Heart right ventricle (tissue), 16 donors: ENCODE results near the gene LRRC7. TPM values are rescaled to one million over a fixed set of nuclear protein-coding genes. Genes with fewer than 3 reads are reported as not detected.

Experiments
- ATAC-seq, 8 donors: fragments of 200-7000 bp; cut with Tn5 transposase; one replicate each; pipeline ENCODE4 v1.9.1; 2020; ENCODE audit warnings: mild to moderate bottlenecking in 8 of 8, moderate library complexity in 8 of 8, moderate number of reproducible peaks in 1 of 8
- DNase-seq, 2 donors: peaks; one replicate each; pipeline ENCODE4 v3.0.0-alpha.2; 2020
- H3K27ac ChIP-seq, 10 donors: fragments of 200-600 bp; sonication (generic) in 2 of 10; one replicate each; pipeline versions ENCODE4 v1.5.0 to v1.8.0; 2020 to 2022; ENCODE audit warnings: mild to moderate bottlenecking in 3 of 10
- H3K27me3 ChIP-seq, 7 donors: fragments of 200-600 bp; one replicate each; pipeline ENCODE4 v1.8.0; 2021 to 2022; ENCODE audit warnings: mild to moderate bottlenecking in 2 of 7
- H3K36me3 ChIP-seq, 9 donors: fragments of 200-600 bp; sonication (generic) in 1 of 9; one replicate each; pipeline versions ENCODE4 v1.5.0 to v1.8.0; 2020 to 2022; ENCODE audit warnings: mild to moderate bottlenecking in 2 of 9
- H3K4me1 ChIP-seq, 9 donors: fragments of 200-600 bp; sonication (generic) in 1 of 9; one replicate each; pipeline versions ENCODE4 v1.5.0 to v1.8.0; 2020 to 2022; ENCODE audit warnings: mild to moderate bottlenecking in 4 of 9
- H3K4me3 ChIP-seq, 10 donors: fragments of 200-600 bp; sonication (generic) in 2 of 10; one replicate each; pipeline versions ENCODE4 v1.5.0 to v1.8.0; 2020 to 2022; ENCODE audit warnings: mild to moderate bottlenecking in 7 of 10, moderate library complexity in 2 of 10
- H3K9me3 ChIP-seq, 11 donors: fragments of 200-600 bp in 10 of 11; sonication (generic) in 2 of 11; one replicate each; pipeline versions ENCODE4 v1.5.0 to v1.8.0; 2013 to 2022; ENCODE audit warnings: mild to moderate bottlenecking in 2 of 11, control low read depth in 1 of 11, moderate library complexity in 1 of 11
- WGBS, 2 donors: extraction: QIAGEN DNeasy Blood & Tissue Kit; methylation state at CpG; one replicate each; pipeline ENCODE4 v1.1.7; 2013; ENCODE audit warnings: inconsistent platforms in 1 of 2; 5-methylcytosine and 5-hydroxymethylcytosine counted together
- intact Hi-C, 10 donors: fragments of 100-400 bp; cut with DNase I; formaldehyde crosslinking; loops; one replicate each; pipeline versions ENCODE4 v1.11.1 to v1.14.2; 2022
- polyA plus RNA-seq, 2 donors: library from polyadenylated mRNA; stranded (reverse); fragments of 200-250 nt; gene quantifications; one replicate each; pipeline ENCODE4 v1.2.3, GENCODE V29; 2013
- total RNA-seq, 10 donors: library from RNA; stranded (reverse); fragmentation: NEBNext Ultra II Directional in 3 of 10; extraction: Animal tissue kit (Norgen Biotek cat#: 25700) in 3 of 10; gene quantifications; one replicate each; pipeline versions ENCODE4 v1.2.1 to v1.2.4, GENCODE V29; 2021 to 2023
- TF ChIP-seq, protein P1 (sequence below), 9 donors: fragments of 200-600 bp; sonication (generic) in 2 of 9; IDR thresholded peaks; one replicate each; pipeline versions ENCODE4 v1.5.0 to v1.8.0; 2021 to 2022; ENCODE audit warnings: antibody characterized with exemption in 9 of 9, mild to moderate bottlenecking in 5 of 9, moderate library complexity in 1 of 9
- donor health status: Arrhythmogenic right ventricular cardiomyopathy.
- donor health status: ischemic (EF 13 %, LVEDD 7.1; RV severe dilation, severe dysfunction).
- donor health status: healthy with polysubstance abuse.
- donor health status: DM: no; HTN: yes; CAD: no.
- donor health status: DM: no; HTN: no; CAD: no.
- donor health status: ischemic (EF 25% LVEDD 6.9; RV normal size, moderate dysfunction).
- donor health status: ischemic (EF 25% LVEDD 5.7; RV mildly dilated, moderate dysfunction).
- donor health status: healthy.
- donor health status: DM: yes; HTN: yes; CAD: no.
- donor health status: Ischemic cardiomyopathy.
- donor health status: ischemic (EF 35%, LVEDD 5.7; RV mildly dilated, moderate dysfunction).
- donor health status: nonischemic (EF 11% LVEDD 7.7; RV severe dilation, severe dysfunction).
- donor health status: DM: yes; HTN: yes; CAD: no.
- donor health status: PGD.
- donor health status: ischemic (EF 29% LVEDD 5.4; RV normal size, mild dysfunction).
- donor health status: nonischemic (EF 23%, LVEDD 6.1; RV moderate dilation, normal function).

The LRRC7 gene
- total and polyA plus RNA-seq, 12 donors: 0.03 to 2.1 (median 0.59) TPM

DNA sequence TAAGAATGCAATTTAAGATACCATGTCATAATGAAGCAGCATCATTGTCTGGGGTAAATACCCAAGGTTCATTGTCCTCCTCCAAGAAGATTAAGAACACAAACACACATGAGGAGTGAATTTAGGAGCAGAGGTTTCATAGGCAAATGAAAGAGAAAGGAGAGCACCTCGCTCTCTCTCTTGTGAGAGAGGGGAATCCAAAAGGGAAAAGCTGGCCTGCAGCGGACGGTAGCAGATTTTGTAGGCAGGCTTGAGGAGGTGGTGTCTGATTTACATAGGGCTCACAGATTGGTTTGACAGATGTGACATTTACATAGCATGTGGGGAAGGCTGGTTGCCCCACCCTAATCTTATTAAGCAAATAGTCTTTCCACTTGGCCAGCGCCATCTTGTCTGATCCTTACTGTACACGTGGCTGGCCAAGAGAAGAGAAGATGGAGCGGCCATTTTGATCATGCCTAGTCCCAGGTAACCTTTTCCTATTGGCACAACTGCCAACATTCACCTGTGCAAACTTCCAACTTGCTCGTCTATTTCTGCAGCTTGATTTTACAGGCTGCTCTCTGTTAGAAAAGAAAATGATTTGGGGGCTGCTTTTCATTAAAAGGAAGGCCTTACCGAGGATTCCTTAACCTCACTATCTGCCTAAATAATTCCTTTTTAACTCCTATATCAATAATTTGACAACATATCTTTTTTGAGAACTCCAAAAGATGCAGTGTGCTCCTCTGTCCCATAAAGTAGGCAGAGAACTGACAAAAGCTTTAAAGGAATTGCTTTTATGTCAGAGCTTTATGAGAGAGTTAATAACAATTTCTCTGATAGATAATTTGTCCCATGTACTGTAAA lies 16.0 kb upstream of the LRRC7 start:
- no peak for ATAC-seq
- WGBS, 2 donors: 82 to 86% methylated on average over 8 of the region's 8 CpGs
- Histone ChIP-seq H3K36me3 (no peaks in the 10 kb centered on the region), H3K4me1 (no peaks in the 10 kb centered on the region), H3K27me3 (no peaks in the 10 kb centered on the region), H3K4me3 (no peak overlapping the region), H3K27ac (no peak overlapping the region), H3K9me3 (peaks cover 0 to 2% (median 0%) of the 10 kb centered on the region in 11 donors)
- intact Hi-C loops: no loop called here
- DNase-seq: no peak
- TF ChIP-seq, protein P1, sequence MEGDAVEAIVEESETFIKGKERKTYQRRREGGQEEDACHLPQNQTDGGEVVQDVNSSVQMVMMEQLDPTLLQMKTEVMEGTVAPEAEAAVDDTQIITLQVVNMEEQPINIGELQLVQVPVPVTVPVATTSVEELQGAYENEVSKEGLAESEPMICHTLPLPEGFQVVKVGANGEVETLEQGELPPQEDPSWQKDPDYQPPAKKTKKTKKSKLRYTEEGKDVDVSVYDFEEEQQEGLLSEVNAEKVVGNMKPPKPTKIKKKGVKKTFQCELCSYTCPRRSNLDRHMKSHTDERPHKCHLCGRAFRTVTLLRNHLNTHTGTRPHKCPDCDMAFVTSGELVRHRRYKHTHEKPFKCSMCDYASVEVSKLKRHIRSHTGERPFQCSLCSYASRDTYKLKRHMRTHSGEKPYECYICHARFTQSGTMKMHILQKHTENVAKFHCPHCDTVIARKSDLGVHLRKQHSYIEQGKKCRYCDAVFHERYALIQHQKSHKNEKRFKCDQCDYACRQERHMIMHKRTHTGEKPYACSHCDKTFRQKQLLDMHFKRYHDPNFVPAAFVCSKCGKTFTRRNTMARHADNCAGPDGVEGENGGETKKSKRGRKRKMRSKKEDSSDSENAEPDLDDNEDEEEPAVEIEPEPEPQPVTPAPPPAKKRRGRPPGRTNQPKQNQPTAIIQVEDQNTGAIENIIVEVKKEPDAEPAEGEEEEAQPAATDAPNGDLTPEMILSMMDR (IDR thresholded peaks at IDR 0.05): no peak

DNA sequence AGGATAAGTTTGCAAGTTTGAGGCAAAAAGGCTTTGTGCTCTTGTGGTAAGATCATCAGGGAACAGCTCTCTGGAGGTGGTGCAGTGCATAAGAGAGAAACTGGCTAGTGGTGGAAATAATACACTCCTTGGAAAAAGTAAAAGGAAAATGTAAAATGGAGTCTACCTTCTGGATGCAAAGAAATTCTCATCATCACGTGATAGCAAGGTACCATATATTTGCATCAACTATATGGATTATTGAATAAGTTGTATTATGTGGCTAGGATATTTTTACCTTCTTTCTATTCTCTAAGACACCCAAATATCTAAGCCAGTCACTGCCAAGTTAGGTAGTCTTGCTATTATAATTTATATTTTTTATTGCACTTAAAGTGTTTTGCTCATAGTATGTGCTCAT lies 14.0 kb upstream of the LRRC7 start:
- intact Hi-C loops: no loop called here
- DNase-seq: no peak

DNA sequence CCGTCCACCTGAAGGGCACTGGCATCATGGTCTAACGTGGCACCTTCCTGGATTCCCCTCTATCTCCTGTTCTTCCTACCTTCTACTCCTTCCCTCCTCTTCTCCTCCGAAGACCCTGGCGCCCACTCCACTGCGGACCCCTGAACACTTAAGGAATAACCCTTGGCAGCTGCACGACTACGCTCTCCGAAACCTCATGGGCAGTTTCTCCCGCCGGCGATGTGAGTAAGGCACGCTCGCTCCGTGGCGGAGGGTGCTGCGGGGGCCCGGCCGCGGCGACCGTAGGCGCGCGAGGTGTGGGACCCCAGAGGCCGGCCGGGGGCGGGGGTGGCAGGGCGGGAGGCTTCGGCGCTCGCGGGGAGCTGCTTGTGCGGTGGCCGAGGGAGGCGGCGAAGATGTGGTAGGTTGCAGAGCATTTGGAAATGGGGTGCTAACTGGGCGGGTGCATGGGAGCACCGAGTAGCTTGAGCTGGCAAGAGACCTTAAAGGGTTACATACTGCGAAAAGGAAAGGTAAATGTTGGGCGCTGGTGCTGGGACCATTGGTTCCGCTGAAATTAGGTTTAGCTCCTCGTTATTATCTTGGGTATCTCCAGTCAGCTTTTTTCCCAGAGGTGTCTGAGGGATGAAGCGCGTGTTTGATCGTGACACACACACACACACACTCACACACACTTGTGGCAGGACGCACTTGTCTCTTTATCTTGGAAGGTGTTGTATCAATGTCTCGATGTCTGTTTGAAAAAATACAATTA lies 876 bp downstream of the LRRC7 start:
- TF ChIP-seq, protein P1 (IDR thresholded peaks at IDR 0.05): no peak
- H3K4me3 ChIP-seq: peak overlapping the region; percentile 27 to 59 (median 52)
- H3K36me3 ChIP-seq: no peaks in the 10 kb centered on the region
- DNase-seq (peak in 1 of 2 donors; percentile 6), ATAC-seq (peak in 2 of 8 donors; percentile 11 to 22)
- intact Hi-C loops: no loop called here
- H3K9me3 ChIP-seq: peaks cover 0 to under 1% (median 0%) of the 10 kb centered on the region in 11 donors
- 0 to 1% methylated on average over 47 of the region's 47 CpGs for WGBS, 2 donors
- H3K4me1 ChIP-seq: peaks cover 0 to 16% (median 11%) of the 10 kb centered on the region in 9 donors
- peaks cover 6 to 69% (median 58%) of the 10 kb centered on the region in 7 donors for H3K27me3 ChIP-seq
- no peak overlapping the region for H3K27ac ChIP-seq

More for the DNA sequence above, 14.0 kb upstream of the LRRC7 start:
- H3K4me3 ChIP-seq: no peak overlapping the region
- peaks cover 0 to 8% (median 0%) of the 10 kb centered on the region in 11 donors for H3K9me3 ChIP-seq
- no peak for ATAC-seq
- no peaks in the 10 kb centered on the region for H3K4me1 ChIP-seq
- H3K27me3 ChIP-seq: no peaks in the 10 kb centered on the region
- WGBS, 2 donors: 72 to 73% methylated on average over 1 of the region's 1 CpG
- TF ChIP-seq, protein P1 (IDR thresholded peaks at IDR 0.05): no peak
- H3K27ac ChIP-seq: no peak overlapping the region
- H3K36me3 ChIP-seq: no peaks in the 10 kb centered on the region

DNA sequence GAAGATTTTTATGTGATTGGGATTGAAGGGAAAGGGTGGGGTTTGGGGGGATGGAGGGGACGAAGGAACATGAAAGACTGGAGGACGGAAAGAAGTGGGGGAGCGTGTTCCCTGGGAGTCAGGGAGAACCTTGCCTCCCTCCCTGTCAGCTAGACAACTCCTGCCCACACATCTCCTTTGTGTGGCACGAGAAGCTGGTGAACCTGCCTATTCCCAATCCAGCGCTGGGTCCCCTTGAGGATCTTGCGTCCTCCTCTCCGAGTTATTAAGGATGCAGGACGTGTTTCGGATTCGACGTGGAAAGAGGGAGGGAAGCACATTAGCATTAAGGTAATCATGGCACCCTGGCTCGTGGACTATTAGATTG lies 1.4 kb downstream of the LRRC7 start:
- 1 to 4% methylated on average over 12 of the region's 12 CpGs for WGBS, 2 donors
- peak overlapping the region in 8 of 10 donors; percentile 14 to 59 (median 52) for H3K4me3 ChIP-seq
- H3K9me3 ChIP-seq: no peaks in the 10 kb centered on the region
- H3K27ac ChIP-seq: no peak overlapping the region
- ATAC-seq: no peak
- H3K27me3 ChIP-seq: peaks cover 6 to 69% (median 57%) of the 10 kb centered on the region in 7 donors
- TF ChIP-seq, protein P1 (IDR thresholded peaks at IDR 0.05): no peak
- peaks cover 0 to 16% (median 11%) of the 10 kb centered on the region in 9 donors for H3K4me1 ChIP-seq
- H3K36me3 ChIP-seq: no peaks in the 10 kb centered on the region
- intact Hi-C loops: no loop called here
- no peak for DNase-seq
